GM04504 (cell line): Measurements from ENCODE around the gene OPN1MW2.
"Not testable (repeated sequence)": the region's sequence is repeated elsewhere in the genome, so short reads cannot be mapped to it uniquely, and the experiment has no call there.

Experiments
- DNase-seq: peaks from one replicate; pipeline ENCODE4 v3.0.0-alpha.2; 2012; ENCODE audit warnings: low read depth

The OPN1MW2 gene

GRCh38 chrX:154269245-154269644 is 49.7 kb downstream of the OPN1MW2 start:
- DNase-seq = not testable (repeated sequence)
